ENCODE results near the gene LMF1.

- TF ChIP-seq CTCF (IDR thresholded peaks at IDR 0.05; ENCODE audit: low read depth, low read length) (no peak), EZH2phosphoT487 (IDR thresholded peaks at IDR 0.05; ENCODE audit: low read depth) (no peak)
Measured at GRCh38 chr16:870856-871561, 99.8 kb downstream of the LMF1 start.
